Measurements from ENCODE around the gene HNRNPF.

DNA sequence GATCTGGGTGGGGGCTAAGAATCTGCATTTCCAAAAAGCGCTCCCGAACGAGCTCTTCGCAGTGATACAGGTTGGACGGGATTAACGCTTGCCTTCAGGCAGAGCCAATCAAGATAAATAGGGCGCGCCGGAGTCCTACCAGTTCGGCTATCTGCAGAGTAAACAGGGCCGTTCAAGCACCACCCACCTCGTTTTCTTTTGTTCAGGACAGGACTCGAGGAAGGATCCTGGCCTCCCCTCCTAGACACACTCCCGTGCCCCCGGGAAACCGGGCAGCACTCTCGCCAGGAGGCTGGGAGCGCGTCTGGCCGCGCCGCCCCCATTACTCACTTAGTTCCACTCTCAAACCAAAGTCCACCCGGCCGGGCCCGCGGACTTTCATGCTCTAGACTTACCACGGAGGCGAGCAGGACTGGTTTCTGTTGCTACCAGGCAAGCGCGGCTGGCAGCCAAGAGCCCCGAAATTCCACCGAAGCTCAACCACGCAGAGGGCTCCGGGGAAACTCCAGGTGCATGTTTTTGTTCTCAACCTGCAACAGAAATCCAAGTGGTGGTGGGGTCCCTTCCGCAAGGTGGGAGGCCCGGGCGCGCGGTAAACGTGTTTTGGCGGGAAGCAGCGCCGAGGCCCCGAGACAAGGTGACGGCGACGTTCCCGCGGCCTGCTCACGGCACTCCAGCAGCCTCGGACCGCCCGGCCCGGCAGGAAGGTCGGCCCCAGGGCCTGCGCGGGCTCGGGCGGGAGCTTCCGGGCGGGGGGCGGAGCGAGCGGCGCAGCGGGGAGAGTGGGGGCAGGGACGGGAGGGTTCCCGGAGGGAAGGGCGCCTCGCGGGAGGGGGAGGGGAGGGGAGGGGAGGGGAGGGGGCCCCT, 12.7 kb downstream of the HNRNPF start:
- TF ChIP-seq POLR2A (IDR thresholded peaks at IDR 0.05) (peak in 1 of 2 donors; percentile 7), CTCF (IDR thresholded peaks at IDR 0.05) (no peak)
